Endothelial cell of coronary artery (primary cell): ENCODE data around the gene ADGRL2. TPM values are rescaled to one million over a fixed set of nuclear protein-coding genes. Genes with fewer than 3 reads are reported as not detected.

Experiments used
- total RNA-seq: library from RNA; depleted of rRNA; stranded (reverse); fragments of >200 nt; gene quantifications from 2 replicates; pipeline ENCODE4 v1.2.3, GENCODE V29; 2014

The ADGRL2 gene
- 60.6 and 63.3 TPM in 2 replicates for total RNA-seq

DNA sequence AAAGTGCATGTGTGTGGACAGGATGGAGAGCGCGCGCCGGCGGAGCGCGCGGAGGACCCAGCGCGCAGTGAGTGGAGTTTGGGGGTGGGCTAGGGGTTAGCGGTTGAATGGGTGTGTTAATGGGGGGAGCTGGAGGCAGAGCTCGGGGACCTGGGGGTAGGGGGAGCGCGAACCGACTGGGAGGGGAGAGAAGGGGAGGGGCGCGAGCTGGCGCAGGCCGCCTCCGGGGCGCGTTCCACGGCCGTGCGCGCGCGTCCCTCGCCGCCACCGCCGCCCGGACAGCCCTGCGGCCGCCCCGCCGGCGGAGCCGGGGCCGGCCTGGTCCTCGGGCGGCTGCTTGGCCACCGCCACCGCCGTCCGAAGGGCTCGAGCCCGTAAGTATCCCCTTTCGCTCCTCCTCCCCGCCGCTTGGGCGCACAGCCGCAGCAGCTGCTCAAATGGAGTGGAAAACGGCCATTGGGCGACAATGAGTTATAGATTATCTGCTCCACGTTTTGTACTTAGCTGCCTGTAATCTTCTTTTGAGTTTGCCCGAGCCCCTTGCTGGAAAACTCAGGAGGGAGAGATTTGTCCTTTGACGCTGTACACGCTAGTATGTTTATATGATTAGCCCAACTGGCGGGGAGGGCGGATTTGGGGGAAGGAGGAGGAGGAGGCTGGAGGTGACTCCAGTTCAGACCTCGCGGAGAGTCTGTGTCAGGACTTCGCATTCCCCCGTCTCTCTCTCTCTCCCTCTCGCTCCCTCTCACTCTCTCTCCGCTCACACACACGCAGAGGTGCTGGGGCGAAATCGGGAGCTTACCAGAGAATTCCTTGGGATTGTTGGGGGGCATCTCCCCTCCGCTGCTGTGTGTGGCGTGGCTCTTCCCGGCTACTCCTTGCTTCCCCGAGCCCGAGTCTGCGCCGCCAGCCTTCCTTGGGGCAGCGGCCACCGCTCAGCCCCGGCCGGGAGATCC, at the start of gene ADGRL2:
Gene ADGRL2 (plus strand): TSS at position 240 of the 956 bp plus-strand sequence. CDS start 36,051 bp downstream, outside the sequence.

